Lung (tissue), 12 donors: ENCODE data around the gene NR4A3. TPM values are rescaled to one million over a fixed set of nuclear protein-coding genes. Genes with fewer than 3 reads are reported as not detected.

Source experiments
- ATAC-seq: fragments of 200-7000 bp; cut with Tn5 transposase; one replicate; pipeline ENCODE4 v1.9.1; 2020; ENCODE audit warnings: moderate number of reproducible peaks; ENCODE audit not compliant: insufficient read depth, low FRiP score
- DNase-seq, 3 donors: peaks; one replicate each; pipeline ENCODE4 v3.0.0-alpha.2; 2013 to 2017
- H3K27ac ChIP-seq, 2 donors: one replicate each; pipeline ENCODE4 v1.5.1; 2013; ENCODE audit warnings: mild to moderate bottlenecking in 2 of 2, moderate library complexity in 2 of 2, control low read depth in 1 of 2, inconsistent platforms in 1 of 2, low read depth in 1 of 2, low read length in 1 of 2
- H3K27me3 ChIP-seq, 3 donors: one replicate each; pipeline ENCODE4 v1.5.1; 2013; ENCODE audit warnings: low read length in 2 of 3; ENCODE audit not compliant: control insufficient read depth in 3 of 3, insufficient read depth in 3 of 3
- H3K36me3 ChIP-seq, 4 donors: one replicate each; pipeline ENCODE4 v1.5.1; 2013; ENCODE audit warnings: low read length in 4 of 4, mild to moderate bottlenecking in 1 of 4, moderate library complexity in 1 of 4; ENCODE audit not compliant: control insufficient read depth in 4 of 4, insufficient read depth in 4 of 4
- H3K4me1 ChIP-seq, 5 donors: one replicate each; pipeline ENCODE4 v1.5.1; 2013; ENCODE audit warnings: low read length in 5 of 5, mild to moderate bottlenecking in 2 of 5, moderate library complexity in 1 of 5; ENCODE audit not compliant: control insufficient read depth in 5 of 5, insufficient read depth in 5 of 5
- H3K4me3 ChIP-seq: one replicate; pipeline ENCODE4 v1.5.1; 2013; ENCODE audit warnings: mild to moderate bottlenecking, control low read depth, moderate library complexity
- H3K9ac ChIP-seq, 2 donors: one replicate each; pipeline ENCODE4 v1.5.1; 2013; ENCODE audit warnings: low read length in 2 of 2, control low read depth in 1 of 2; ENCODE audit not compliant: insufficient read depth in 1 of 2
- H3K9me3 ChIP-seq, 4 donors: one replicate each; pipeline ENCODE4 v1.5.1; 2013; ENCODE audit warnings: low read length in 3 of 4, mild to moderate bottlenecking in 1 of 4, moderate library complexity in 1 of 4; ENCODE audit not compliant: control insufficient read depth in 4 of 4, insufficient read depth in 3 of 4
- whole genome bisulfite sequencing, 2 donors: extraction: QIAGEN DNeasy Blood & Tissue Kit; methylation state at CpG; one replicate each; pipeline ENCODE4 v1.1.7; 2013; 5-methylcytosine and 5-hydroxymethylcytosine counted together
- polyA plus RNA-seq, 2 donors: library from polyadenylated mRNA; stranded (reverse); fragments of 200-250 nt; gene quantifications; one replicate each; pipeline ENCODE4 v1.2.1, GENCODE V29; 2013
- total RNA-seq, 2 donors: library from RNA; depleted of rRNA in 1 of 2; stranded (reverse); fragments of >200 nt in 1 of 2; gene quantifications; one replicate each; pipeline ENCODE4 v1.2.1, GENCODE V29; 2014 to 2021
- TF ChIP-seq, protein P1 (sequence below): IDR thresholded peaks from 2 replicates; pipeline ENCODE4 v1.5.1; 2012; ENCODE audit warnings: mild to moderate bottlenecking; ENCODE audit errors: control extremely low read depth, extremely low read depth
- donor health status: control.
- donor health status: control.
- donor health status: Bipolar disorder and iron deficiency.
- donor health status: healthy.
- donor health status: DM: yes; HTN: yes; CAD: no.

Gene NR4A3
- total and polyA plus RNA-seq, 4 donors: 2.3 to 11.7 (median 2.6) TPM

DNA sequence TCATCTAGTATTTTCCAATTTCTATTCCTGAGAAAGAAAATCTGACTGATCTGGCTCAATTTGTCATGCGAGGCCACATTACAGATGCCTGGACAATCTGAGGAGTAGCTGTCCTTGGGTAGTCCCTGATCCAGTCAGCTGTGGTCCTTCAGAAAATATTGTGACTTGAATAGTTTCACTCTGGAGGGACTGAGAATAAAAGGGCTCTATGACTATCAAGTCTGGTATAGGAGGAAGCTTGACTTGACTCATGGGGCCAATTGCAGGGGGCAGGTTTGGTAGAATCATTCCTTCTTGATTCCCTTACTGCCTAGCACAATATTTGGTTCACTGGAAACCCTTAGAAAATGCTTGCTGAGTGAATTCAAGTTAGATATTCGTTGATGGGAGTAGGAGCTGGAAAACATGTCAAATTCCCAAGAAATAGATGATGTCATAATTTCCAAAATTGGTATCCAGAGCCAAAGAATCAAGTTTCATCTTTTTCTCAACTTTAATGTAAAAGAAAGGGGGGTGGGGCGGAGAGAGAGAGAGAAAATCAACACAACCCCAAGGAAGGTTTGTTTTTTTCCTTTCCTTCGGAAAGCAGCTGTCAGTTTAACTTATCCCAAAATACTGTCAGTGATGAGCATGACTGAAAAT, 52.4 kb downstream of the NR4A3 start:
- ATAC-seq (no peak), DNase-seq (no peak)
- no peak overlapping the region for H3K9ac ChIP-seq
- WGBS, 2 donors: 86 to 91% methylated on average over 4 of the region's 4 CpGs
- H3K4me3 ChIP-seq: no peak overlapping the region
- no peaks in the 10 kb centered on the region for H3K27me3 ChIP-seq
- H3K9me3 ChIP-seq: no peaks in the 10 kb centered on the region
- TF ChIP-seq, protein P1, sequence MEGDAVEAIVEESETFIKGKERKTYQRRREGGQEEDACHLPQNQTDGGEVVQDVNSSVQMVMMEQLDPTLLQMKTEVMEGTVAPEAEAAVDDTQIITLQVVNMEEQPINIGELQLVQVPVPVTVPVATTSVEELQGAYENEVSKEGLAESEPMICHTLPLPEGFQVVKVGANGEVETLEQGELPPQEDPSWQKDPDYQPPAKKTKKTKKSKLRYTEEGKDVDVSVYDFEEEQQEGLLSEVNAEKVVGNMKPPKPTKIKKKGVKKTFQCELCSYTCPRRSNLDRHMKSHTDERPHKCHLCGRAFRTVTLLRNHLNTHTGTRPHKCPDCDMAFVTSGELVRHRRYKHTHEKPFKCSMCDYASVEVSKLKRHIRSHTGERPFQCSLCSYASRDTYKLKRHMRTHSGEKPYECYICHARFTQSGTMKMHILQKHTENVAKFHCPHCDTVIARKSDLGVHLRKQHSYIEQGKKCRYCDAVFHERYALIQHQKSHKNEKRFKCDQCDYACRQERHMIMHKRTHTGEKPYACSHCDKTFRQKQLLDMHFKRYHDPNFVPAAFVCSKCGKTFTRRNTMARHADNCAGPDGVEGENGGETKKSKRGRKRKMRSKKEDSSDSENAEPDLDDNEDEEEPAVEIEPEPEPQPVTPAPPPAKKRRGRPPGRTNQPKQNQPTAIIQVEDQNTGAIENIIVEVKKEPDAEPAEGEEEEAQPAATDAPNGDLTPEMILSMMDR: no peak
- no peaks in the 10 kb centered on the region for H3K4me1 ChIP-seq
- H3K36me3 ChIP-seq: no peaks in the 10 kb centered on the region
- H3K27ac ChIP-seq: no peak overlapping the region

DNA sequence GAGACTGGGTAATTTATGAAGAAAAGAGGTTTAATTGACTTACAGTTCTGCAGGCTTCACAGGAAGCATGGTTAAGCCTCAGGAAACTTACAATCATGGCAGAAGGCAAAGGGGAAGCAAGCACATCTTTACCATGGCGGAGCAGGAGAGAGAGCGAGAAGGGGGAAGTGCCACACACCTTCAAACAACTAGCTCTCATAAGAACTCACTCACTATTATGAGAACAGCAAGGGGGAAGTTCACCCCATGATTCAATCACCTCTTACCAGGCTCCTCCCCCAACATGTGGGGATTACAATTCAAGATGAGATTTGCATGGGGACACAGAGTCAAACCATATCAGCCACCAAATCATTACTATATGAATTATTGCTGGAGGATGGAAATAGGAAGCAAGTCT, 54.5 kb downstream of the NR4A3 start:
- Histone ChIP-seq H3K4me1 (no peaks in the 10 kb centered on the region), H3K27ac (no peak overlapping the region), H3K36me3 (no peaks in the 10 kb centered on the region), H3K9me3 (no peaks in the 10 kb centered on the region), H3K9ac (no peak overlapping the region), H3K4me3 (no peak overlapping the region), H3K27me3 (no peaks in the 10 kb centered on the region)
- 82 to 85% methylated on average over 2 of the region's 2 CpGs for WGBS, 2 donors
- no peak for ATAC-seq
- TF ChIP-seq, protein P1: no peak
- DNase-seq: no peak

DNA sequence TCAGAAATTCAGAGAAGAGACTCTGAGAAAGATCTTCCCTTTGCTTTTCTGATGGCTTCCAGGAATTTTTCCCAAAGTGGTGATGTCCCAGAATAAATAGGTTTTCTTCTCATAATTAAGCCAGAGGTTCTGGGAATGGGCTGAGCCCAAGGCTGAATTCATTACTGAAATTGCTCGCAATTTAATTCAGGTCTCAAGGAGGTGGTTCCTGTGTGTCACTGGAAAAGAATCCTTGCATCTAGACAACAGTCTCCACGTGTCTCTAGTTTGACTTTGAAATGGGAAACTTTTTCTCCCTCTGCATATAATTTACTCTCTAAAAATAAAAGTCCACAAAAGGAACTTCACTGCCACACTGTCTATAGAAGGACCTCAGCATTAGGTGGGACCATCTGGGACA, 57.0 kb downstream of the NR4A3 start:
- ATAC-seq (no peak), DNase-seq (no peak)
- Histone ChIP-seq H3K36me3 (no peaks in the 10 kb centered on the region), H3K4me1 (no peaks in the 10 kb centered on the region), H3K9ac (no peak overlapping the region), H3K27ac (no peak overlapping the region), H3K4me3 (no peak overlapping the region), H3K27me3 (no peaks in the 10 kb centered on the region), H3K9me3 (no peaks in the 10 kb centered on the region)
- TF ChIP-seq, protein P1: no peak
- 91 to 92% methylated on average over 2 of the region's 2 CpGs for WGBS, 2 donors

DNA sequence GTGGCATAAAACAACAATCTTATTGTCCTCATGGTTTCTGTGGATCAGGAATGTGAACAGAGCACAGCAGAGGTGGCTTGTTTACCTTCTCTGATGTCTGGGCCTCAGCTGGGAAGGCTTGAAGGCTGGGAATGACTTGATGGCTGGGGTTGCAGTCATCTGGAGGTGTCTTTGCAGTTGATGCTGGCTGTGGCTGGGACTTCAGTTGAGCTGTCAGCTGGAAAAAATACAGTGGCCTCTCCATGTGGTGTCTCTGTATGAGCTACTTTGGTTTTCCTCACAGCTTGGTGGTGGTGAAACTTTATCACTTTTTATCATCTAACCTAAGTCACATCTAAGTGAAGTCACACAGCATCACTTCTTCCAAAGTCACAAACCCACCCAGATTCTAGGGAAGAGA, 60.1 kb downstream of the NR4A3 start:
- H3K4me3 ChIP-seq: no peak overlapping the region
- no peak for ATAC-seq

More for the DNA sequence above, 60.1 kb downstream of the NR4A3 start:
- DNase-seq: no peak
- Histone ChIP-seq H3K36me3 (no peaks in the 10 kb centered on the region), H3K27ac (no peak overlapping the region), H3K27me3 (no peaks in the 10 kb centered on the region), H3K9ac (no peak overlapping the region), H3K4me1 (no peaks in the 10 kb centered on the region), H3K9me3 (no peaks in the 10 kb centered on the region)
- TF ChIP-seq, protein P1: no peak
